Brain microvascular endothelial cell (primary cell): ENCODE results near the gene EBNA1BP2.
"Not testable (repeated sequence)": the region's sequence is repeated elsewhere in the genome, so short reads cannot be mapped to it uniquely, and the experiment has no call there.

Source experiments
- DNase-seq: peaks from one replicate; pipeline ENCODE4 v3.0.0-alpha.2; 2020
- H3K27ac ChIP-seq: fragments of 250-450 bp; sonication (Bioruptor Pico); 2 replicates; pipeline ENCODE4 v1.5.1; 2020; ENCODE audit warnings: mild to moderate bottlenecking, moderate library complexity
- H3K27me3 ChIP-seq: fragments of 250-450 bp; sonication (Bioruptor Pico); replicated peaks from 2 replicates; pipeline ENCODE4 v1.5.1; 2020; ENCODE audit warnings: mild to moderate bottlenecking
- H3K36me3 ChIP-seq: fragments of 250-450 bp; sonication (Bioruptor Pico); replicated peaks from 2 replicates; pipeline ENCODE4 v1.5.1; 2020; ENCODE audit warnings: mild to moderate bottlenecking
- H3K4me3 ChIP-seq: 2 replicates; pipeline ENCODE4 v1.5.1; 2011; ENCODE audit warnings: low read depth, mild to moderate bottlenecking, control low read depth, low read length, moderate library complexity
- CTCF ChIP-seq: IDR thresholded peaks from 2 replicates; pipeline ENCODE4 v1.5.1; 2011; ENCODE audit warnings: low read depth, mild to moderate bottlenecking, moderate library complexity, low read length, control low read depth, inconsistent platforms; ENCODE audit errors: missing control alignments
- in situ Hi-C: cut with HindIII; loops from 2 replicates; pipeline ENCODE4 v1.10.0; 2017; ENCODE audit warnings: low sequenced_read_pairs, low pct_ligation_motif_present

Gene EBNA1BP2

GRCh38 chr1:43134640-43135039 lies 37.5 kb downstream of the EBNA1BP2 start:
- Histone ChIP-seq H3K36me3 (no peaks in the 10 kb centered on the region), H3K27ac (no peak overlapping the region), H3K27me3 (no peaks in the 10 kb centered on the region), H3K4me3 (no peak overlapping the region)
- in situ Hi-C loops: no loop called here
- TF ChIP-seq CTCF: no peak
- no peak for DNase-seq

GRCh38 chr1:43134068-43134467 lies 38.0 kb downstream of the EBNA1BP2 start:
- no peak for TF ChIP-seq CTCF
- Histone ChIP-seq H3K27ac (no peak overlapping the region), H3K27me3 (no peaks in the 10 kb centered on the region), H3K4me3 (no peak overlapping the region), H3K36me3 (no peaks in the 10 kb centered on the region)
- no peak for DNase-seq
- in situ Hi-C loops: no loop called here

- in situ Hi-C loops: no loop called here
- no peak for TF ChIP-seq CTCF
These were observed 42.7 kb downstream of the EBNA1BP2 start for GRCh38 chr1:43129426-43129825.

GRCh38 chr1:43128816-43129215 lies 43.3 kb downstream of the EBNA1BP2 start:
- Histone ChIP-seq H3K27me3 (no peaks in the 10 kb centered on the region), H3K36me3 (no peaks in the 10 kb centered on the region), H3K27ac (no peak overlapping the region), H3K4me3 (no peak overlapping the region)
- TF ChIP-seq CTCF: no peak
- DNase-seq: no peak
- in situ Hi-C loops: no loop called here

More at GRCh38 chr1:43129426-43129825, 42.7 kb downstream of the EBNA1BP2 start:
- DNase-seq: no peak
- Histone ChIP-seq H3K4me3 (no peak overlapping the region), H3K27ac (no peak overlapping the region), H3K27me3 (no peaks in the 10 kb centered on the region), H3K36me3 (no peaks in the 10 kb centered on the region)

GRCh38 chr1:43123031-43123430 lies 49.1 kb downstream of the EBNA1BP2 start:
- DNase-seq: no peak
- no peak overlapping the region for H3K4me3 ChIP-seq
- H3K36me3 ChIP-seq: no peaks in the 10 kb centered on the region
- no peak overlapping the region for H3K27ac ChIP-seq
- TF ChIP-seq CTCF: no peak
- H3K27me3 ChIP-seq: no peaks in the 10 kb centered on the region
- in situ Hi-C loops: no loop called here

GRCh38 chr1:43121256-43121900 lies 50.7 kb downstream of the EBNA1BP2 start:
- no peak for TF ChIP-seq CTCF
- Histone ChIP-seq H3K27ac (no peak overlapping the region), H3K27me3 (no peaks in the 10 kb centered on the region), H3K4me3 (no peak overlapping the region), H3K36me3 (no peaks in the 10 kb centered on the region)
- in situ Hi-C loops: no loop called here
- no peak for DNase-seq

- H3K4me3 ChIP-seq, H3K36me3 ChIP-seq, H3K27ac ChIP-seq, in situ Hi-C loops, H3K27me3 ChIP-seq, DNase-seq: not testable (repeated sequence)
These were observed 52.0 kb downstream of the EBNA1BP2 start for GRCh38 chr1:43119928-43120586.
